Osteocyte (in vitro differentiated cells): ENCODE data around the gene KLHL26. TPM values are rescaled to one million over a fixed set of nuclear protein-coding genes. Genes with fewer than 3 reads are reported as not detected.

ENCODE experiments used
- DNase-seq: peaks from one replicate; pipeline ENCODE4 v3.0.0; 2021; ENCODE audit warnings: mixed read lengths; ENCODE audit not compliant: unreplicated experiment; ENCODE audit errors: extremely low spot score
- H3K27ac Mint-ChIP-seq: one replicate; pipeline ENCODE4 v1.8.0; 2021; ENCODE audit warnings: mild to moderate bottlenecking, mixed read lengths; ENCODE audit not compliant: unreplicated experiment
- H3K27me3 Mint-ChIP-seq: one replicate; pipeline ENCODE4 v1.8.0; 2021; ENCODE audit warnings: mixed read lengths; ENCODE audit not compliant: unreplicated experiment
- H3K36me3 Mint-ChIP-seq: one replicate; pipeline ENCODE4 v1.8.0; 2021; ENCODE audit warnings: mixed read lengths; ENCODE audit not compliant: unreplicated experiment
- H3K4me1 Mint-ChIP-seq: one replicate; pipeline ENCODE4 v1.8.0; 2021; ENCODE audit warnings: mixed read lengths; ENCODE audit not compliant: unreplicated experiment
- H3K4me3 Mint-ChIP-seq: one replicate; pipeline ENCODE4 v1.8.0; 2021; ENCODE audit warnings: mild to moderate bottlenecking, moderate library complexity, mixed read lengths; ENCODE audit not compliant: unreplicated experiment
- H3K9me3 Mint-ChIP-seq: one replicate; pipeline ENCODE4 v1.8.0; 2021; ENCODE audit warnings: mixed read lengths; ENCODE audit not compliant: unreplicated experiment
- total RNA-seq: library from RNA; stranded (reverse); gene quantifications from 2 replicates; pipeline ENCODE4 v1.2.1, GENCODE V29; 2021
- TF ChIP-seq, protein P1 (sequence below): fragments of 200-600 bp; sonication (generic); IDR thresholded peaks from 2 replicates; pipeline ENCODE4 v1.5.0; 2021; ENCODE audit warnings: antibody characterized with exemption, mild to moderate bottlenecking, moderate library complexity

The KLHL26 gene
- total RNA-seq, 1 donor from 2014 or later: 12.4 TPM

DNA sequence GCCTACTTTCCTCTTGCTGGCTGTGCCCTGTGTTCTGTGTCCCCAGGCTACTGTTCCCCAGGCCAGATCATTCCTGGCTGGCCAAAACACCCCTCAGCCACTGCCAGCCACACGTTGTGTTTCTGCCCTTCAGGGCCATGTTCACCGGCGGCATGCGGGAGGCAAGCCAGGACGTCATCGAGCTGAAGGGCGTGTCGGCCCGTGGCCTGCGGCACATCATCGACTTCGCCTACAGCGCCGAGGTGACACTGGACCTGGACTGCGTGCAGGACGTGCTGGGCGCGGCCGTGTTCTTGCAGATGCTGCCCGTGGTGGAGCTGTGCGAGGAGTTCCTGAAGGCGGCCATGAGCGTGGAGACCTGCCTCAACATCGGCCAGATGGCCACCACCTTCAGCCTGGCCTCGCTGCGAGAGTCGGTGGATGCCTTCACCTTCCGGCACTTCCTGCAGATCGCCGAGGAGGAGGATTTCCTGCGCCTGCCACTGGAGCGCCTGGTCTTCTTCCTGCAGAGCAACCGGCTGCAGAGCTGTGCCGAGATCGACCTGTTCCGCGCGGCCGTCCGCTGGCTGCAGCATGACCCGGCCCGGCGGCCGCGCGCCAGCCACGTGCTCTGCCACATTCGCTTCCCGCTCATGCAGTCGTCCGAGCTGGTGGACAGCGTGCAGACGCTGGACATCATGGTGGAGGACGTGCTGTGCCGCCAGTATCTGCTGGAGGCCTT is 30.9 kb downstream of the KLHL26 start:
- TF ChIP-seq, protein P1, sequence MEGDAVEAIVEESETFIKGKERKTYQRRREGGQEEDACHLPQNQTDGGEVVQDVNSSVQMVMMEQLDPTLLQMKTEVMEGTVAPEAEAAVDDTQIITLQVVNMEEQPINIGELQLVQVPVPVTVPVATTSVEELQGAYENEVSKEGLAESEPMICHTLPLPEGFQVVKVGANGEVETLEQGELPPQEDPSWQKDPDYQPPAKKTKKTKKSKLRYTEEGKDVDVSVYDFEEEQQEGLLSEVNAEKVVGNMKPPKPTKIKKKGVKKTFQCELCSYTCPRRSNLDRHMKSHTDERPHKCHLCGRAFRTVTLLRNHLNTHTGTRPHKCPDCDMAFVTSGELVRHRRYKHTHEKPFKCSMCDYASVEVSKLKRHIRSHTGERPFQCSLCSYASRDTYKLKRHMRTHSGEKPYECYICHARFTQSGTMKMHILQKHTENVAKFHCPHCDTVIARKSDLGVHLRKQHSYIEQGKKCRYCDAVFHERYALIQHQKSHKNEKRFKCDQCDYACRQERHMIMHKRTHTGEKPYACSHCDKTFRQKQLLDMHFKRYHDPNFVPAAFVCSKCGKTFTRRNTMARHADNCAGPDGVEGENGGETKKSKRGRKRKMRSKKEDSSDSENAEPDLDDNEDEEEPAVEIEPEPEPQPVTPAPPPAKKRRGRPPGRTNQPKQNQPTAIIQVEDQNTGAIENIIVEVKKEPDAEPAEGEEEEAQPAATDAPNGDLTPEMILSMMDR: no peak
- Mint-ChIP-seq H3K36me3 (peaks cover 12% of the 10 kb centered on the region), H3K9me3 (no peaks in the 10 kb centered on the region), H3K27me3 (no peaks in the 10 kb centered on the region), H3K27ac (no peak overlapping the region), H3K4me1 (peaks cover 13% of the 10 kb centered on the region), H3K4me3 (no peak overlapping the region)
- no peak for DNase-seq

DNA sequence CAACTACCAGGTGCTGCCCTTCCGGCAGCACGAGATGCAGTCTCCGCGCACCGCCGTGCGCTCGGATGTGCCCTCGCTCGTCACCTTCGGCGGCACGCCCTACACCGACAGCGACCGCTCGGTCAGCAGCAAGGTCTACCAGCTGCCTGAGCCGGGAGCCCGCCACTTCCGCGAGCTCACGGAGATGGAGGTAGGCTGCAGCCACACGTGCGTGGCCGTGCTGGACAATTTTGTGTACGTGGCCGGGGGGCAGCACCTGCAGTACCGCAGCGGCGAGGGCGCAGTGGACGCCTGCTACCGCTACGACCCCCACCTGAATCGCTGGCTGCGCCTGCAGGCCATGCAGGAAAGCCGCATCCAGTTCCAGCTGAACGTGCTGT is 31.4 kb downstream of the KLHL26 start:
- no peak for DNase-seq
- Mint-ChIP-seq H3K4me1 (peaks cover 9% of the 10 kb centered on the region), H3K27ac (no peak overlapping the region), H3K27me3 (no peaks in the 10 kb centered on the region), H3K4me3 (no peak overlapping the region), H3K36me3 (peaks cover 12% of the 10 kb centered on the region), H3K9me3 (no peaks in the 10 kb centered on the region)
- TF ChIP-seq, protein P1: no peak

DNA sequence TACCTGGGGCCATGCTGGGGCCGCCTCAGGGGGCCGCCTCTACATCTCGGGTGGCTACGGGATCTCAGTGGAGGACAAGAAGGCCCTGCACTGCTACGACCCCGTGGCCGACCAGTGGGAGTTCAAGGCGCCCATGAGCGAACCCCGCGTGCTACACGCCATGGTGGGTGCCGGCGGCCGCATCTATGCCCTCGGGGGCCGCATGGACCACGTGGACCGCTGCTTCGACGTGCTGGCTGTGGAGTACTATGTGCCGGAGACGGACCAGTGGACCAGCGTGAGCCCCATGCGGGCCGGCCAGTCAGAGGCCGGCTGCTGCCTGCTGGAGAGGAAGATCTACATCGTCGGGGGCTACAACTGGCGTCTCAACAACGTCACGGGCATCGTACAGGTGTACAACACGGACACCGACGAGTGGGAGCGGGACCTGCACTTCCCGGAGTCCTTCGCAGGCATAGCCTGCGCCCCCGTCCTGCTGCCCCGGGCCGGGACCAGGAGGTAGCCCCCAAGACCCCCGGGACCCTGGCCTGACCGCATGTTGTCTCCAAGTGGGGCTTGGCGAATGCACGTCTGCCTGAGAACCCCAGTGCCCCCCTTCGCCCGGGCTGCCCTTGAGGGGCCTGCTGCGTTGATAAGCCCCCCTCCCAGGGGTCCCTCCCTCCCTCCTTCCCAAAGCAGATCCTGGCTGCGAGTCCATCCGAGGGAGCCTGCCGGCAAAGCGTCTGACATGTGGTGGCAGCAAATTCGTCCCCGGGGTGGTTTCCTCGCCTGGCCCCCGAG is 32.1 kb downstream of the KLHL26 start:
- Mint-ChIP-seq H3K36me3 (peaks cover 12% of the 10 kb centered on the region), H3K27me3 (no peaks in the 10 kb centered on the region), H3K4me3 (no peak overlapping the region), H3K9me3 (no peaks in the 10 kb centered on the region), H3K27ac (no peak overlapping the region), H3K4me1 (peaks cover 3% of the 10 kb centered on the region)
- DNase-seq: no peak
- TF ChIP-seq, protein P1: no peak

DNA sequence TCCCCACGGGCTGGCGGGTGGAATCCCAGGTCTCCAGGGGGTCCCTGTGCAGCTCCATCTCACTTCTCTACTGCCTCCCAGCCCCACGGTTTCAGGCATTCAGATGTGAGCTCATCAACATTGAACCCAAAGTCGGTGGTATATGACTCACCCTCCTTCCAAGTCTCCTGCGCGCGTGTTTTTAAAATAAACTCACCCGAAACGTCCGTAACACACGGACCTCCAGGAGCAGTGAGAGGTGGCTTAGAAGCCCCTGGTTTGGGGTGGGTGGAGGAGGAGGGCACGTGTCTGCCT is 32.6 kb downstream of the KLHL26 start:
- Mint-ChIP-seq H3K9me3 (no peaks in the 10 kb centered on the region), H3K4me3 (no peak overlapping the region), H3K27me3 (no peaks in the 10 kb centered on the region), H3K27ac (no peak overlapping the region), H3K36me3 (peaks cover 12% of the 10 kb centered on the region), H3K4me1 (peaks cover 6% of the 10 kb centered on the region)
- no peak for DNase-seq
- TF ChIP-seq, protein P1: no peak

DNA sequence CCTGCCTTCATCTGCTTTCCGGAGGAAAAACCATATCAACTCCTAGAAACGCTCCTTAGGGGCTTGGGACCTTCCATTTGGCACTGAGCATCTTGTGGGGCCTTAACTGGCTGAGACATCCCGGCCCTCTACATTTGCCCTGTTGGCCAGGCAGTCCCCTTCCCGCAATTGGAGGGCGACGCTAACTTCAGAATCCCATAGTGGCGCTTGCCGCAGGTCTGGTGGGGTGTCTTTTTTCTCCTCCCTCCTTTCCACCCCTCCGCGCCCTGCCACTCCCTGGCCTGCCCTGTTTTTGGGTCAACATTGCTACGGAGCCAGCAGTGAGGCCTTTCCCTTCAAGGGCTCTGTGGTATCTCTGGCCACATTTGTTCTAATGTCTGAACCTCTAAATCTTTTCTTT is 33.1 kb downstream of the KLHL26 start:
- Mint-ChIP-seq H3K27me3 (no peaks in the 10 kb centered on the region), H3K36me3 (peaks cover 12% of the 10 kb centered on the region), H3K27ac (no peak overlapping the region), H3K4me1 (peaks cover 6% of the 10 kb centered on the region), H3K4me3 (no peak overlapping the region), H3K9me3 (no peaks in the 10 kb centered on the region)
- TF ChIP-seq, protein P1: no peak
- DNase-seq: no peak
